H1 (cell line): Measurements from ENCODE around the gene SUGP2. TPM values are rescaled to one million over a fixed set of nuclear protein-coding genes. Genes with fewer than 3 reads are reported as not detected.

Experiments used
- CBX8 ChIP-seq: fragments of 300-800, 300-1000 bp; sonication (generic); IDR thresholded peaks from 2 replicates; pipeline ENCODE4 v1.7.1; 2016; ENCODE audit warnings: low read depth, low read length, borderline replicate concordance
- CEBPB ChIP-seq: IDR thresholded peaks from 2 replicates; pipeline ENCODE4 v1.6.1; 2012; ENCODE audit warnings: low read depth, low read length
- CHD7 ChIP-seq: fragments of 300-600 bp; sonication (generic); IDR thresholded peaks from 2 replicates; pipeline ENCODE4 v1.7.1; 2012; ENCODE audit warnings: low read length, moderate library complexity, mild to moderate bottlenecking, inconsistent platforms; ENCODE audit not compliant: insufficient replicate concordance
- EGR1 ChIP-seq: IDR thresholded peaks from 2 replicates; pipeline ENCODE4 v1.6.1; 2011; ENCODE audit warnings: low read depth, low read length, borderline replicate concordance
- GABPA ChIP-seq: IDR thresholded peaks from 2 replicates; pipeline ENCODE4 v1.6.1; 2011; ENCODE audit warnings: mild to moderate bottlenecking, low read length, moderate library complexity, borderline replicate concordance; ENCODE audit not compliant: insufficient read depth
- KDM4A ChIP-seq: IDR thresholded peaks from one replicate; pipeline ENCODE4 v1.7.1; 2012; ENCODE audit warnings: low read depth, mild to moderate bottlenecking, moderate library complexity, low read length, inconsistent platforms; ENCODE audit not compliant: severe bottlenecking
- PHF8 ChIP-seq: fragments of 200-600 bp; sonication (generic); conservative IDR thresholded peaks from 2 replicates; pipeline ENCODE4 v1.7.1; 2012; ENCODE audit warnings: low read depth, mild to moderate bottlenecking, inconsistent platforms, low read length, moderate library complexity
- POLR2A ChIP-seq, 2 experiments: IDR thresholded peaks; 1 replicate in 1 of 2; 2 replicates in 1 of 2; pipeline ENCODE4 v1.6.1; 2011; ENCODE audit warnings: low read depth in 2 of 2, low read length in 2 of 2, mild to moderate bottlenecking in 2 of 2; ENCODE audit errors: control extremely low read depth in 1 of 2
- polyA plus RNA-seq, 7 experiments: library from polyadenylated mRNA; depleted of rRNA in 3 of 7; stranded (reverse) in 5 of 7; unstranded in 2 of 7; fragments of >200 nt in 5 of 7; fragments of 200-250 nt in 2 of 7; gene quantifications; 1 replicate in 5 of 7; 2 replicates in 1 of 7; 4 replicates in 1 of 7; pipeline versions ENCODE4 v1.2.1 to v1.2.3, GENCODE V29; 2011 to 2013; ENCODE audit warnings: missing spikeins in 2 of 7, mixed read lengths in 2 of 7
- total RNA-seq: library from RNA; stranded (reverse); fragmentation: NEBNext Ultra II Directional; extraction: Animal tissue kit (Norgen Biotek cat#: 25700); gene quantifications from 2 replicates; pipeline ENCODE4 v1.2.1, GENCODE V29; 2021

The SUGP2 gene
- total and polyA plus RNA-seq, 2 of the 8 experiments (the other 6 are each of a cell fraction or from before 2014, with no cell fraction given) = 57.7 to 114 TPM

GRCh38 chr19:19049406-19049805, 16.1 kb upstream of the SUGP2 start (continued):
- TF ChIP-seq CHD7 = no peak
- no peak for TF ChIP-seq GABPA
- TF ChIP-seq PHF8 = no peak
- TF ChIP-seq POLR2A (IDR thresholded peaks at IDR 0.05; ENCODE audit: control extremely low read depth in 1 of 2, low read depth in 2 of 2, low read length in 2 of 2) = no peak
- TF ChIP-seq CBX8 = no peak
- no peak for TF ChIP-seq CEBPB
- no peak for TF ChIP-seq KDM4A
- no peak for TF ChIP-seq EGR1
- TF ChIP-seq, all 59 proteins: peak for 0
